Ovary (tissue), 9 donors: Measurements from ENCODE around the gene KCTD5. TPM values are rescaled to one million over a fixed set of nuclear protein-coding genes. Genes with fewer than 3 reads are reported as not detected.

Source experiments
- DNase-seq, 5 donors: peaks; one replicate each; pipeline ENCODE4 v3.0.0-alpha.2; 2019 to 2020
- H3K27ac ChIP-seq, 2 donors: fragments of 200-600 bp; one replicate each; pipeline versions ENCODE4 v1.5.1 to v1.8.0; 2019 to 2022
- H3K27me3 ChIP-seq: fragments of 200-600 bp; one replicate; pipeline ENCODE4 v1.8.0; 2022
- H3K36me3 ChIP-seq: fragments of 200-600 bp; sonication (generic); one replicate; pipeline ENCODE4 v1.5.1; 2019
- H3K4me1 ChIP-seq: one replicate; pipeline ENCODE4 v1.8.1; 2013; ENCODE audit warnings: mild to moderate bottlenecking, moderate library complexity; ENCODE audit not compliant: insufficient read depth
- H3K4me3 ChIP-seq: fragments of 200-600 bp; sonication (generic); one replicate; pipeline ENCODE4 v1.5.1; 2017
- H3K9me3 ChIP-seq, 2 donors: fragments of 200-600 bp in 1 of 2; sonication (generic) in 1 of 2; one replicate each; pipeline versions ENCODE4 v1.5.1 to v1.8.1; 2013 to 2019; ENCODE audit warnings: mild to moderate bottlenecking in 1 of 2, moderate library complexity in 1 of 2
- CTCF ChIP-seq, 3 donors: fragments of 450-650 bp in 2 of 3; fragments of 200-600 bp in 1 of 3; IDR thresholded peaks; one replicate each; pipeline versions ENCODE4 v1.5.1 to v1.8.0; 2016 to 2022; ENCODE audit warnings: antibody characterized with exemption in 3 of 3, mild to moderate bottlenecking in 1 of 3
- EP300 ChIP-seq: sonication (generic); formaldehyde crosslinking; IDR thresholded peaks from one replicate; pipeline ENCODE4 v1.6.1; 2017; ENCODE audit warnings: antibody characterized with exemption
- POLR2A ChIP-seq: fragments of 450-650 bp; IDR thresholded peaks from one replicate; pipeline ENCODE4 v1.6.1; 2017; ENCODE audit warnings: antibody characterized with exemption, mild to moderate bottlenecking, moderate library complexity
- WGBS, 3 donors: extraction: QIAGEN DNeasy Blood & Tissue Kit in 1 of 3; methylation state at CpG; one replicate each; pipeline versions ENCODE4 v1.1.5 to v1.1.7; 2013 to 2017; 5-methylcytosine and 5-hydroxymethylcytosine counted together
- intact Hi-C, 4 donors: fragments of 100-400 bp; cut with DNase I; formaldehyde crosslinking; loops; one replicate each; pipeline versions ENCODE4 v1.11.0 to v1.15.1; 2022 to 2023
- polyA plus RNA-seq, 2 donors: library from polyadenylated mRNA; stranded (reverse); fragments of 200-250 nt in 1 of 2; fragments of 350-450 nt in 1 of 2; fragmentation: Illumina TruSeq in 1 of 2; extraction: RNeasy Lipid Tissue Mini Kit (QIAGEN cat#74804) in 1 of 2; gene quantifications; one replicate each; pipeline ENCODE4 v1.2.3, GENCODE V29; 2013 to 2014
- total RNA-seq, 7 donors: library from RNA; depleted of rRNA in 2 of 7; stranded (reverse); fragments of >200 nt in 2 of 7; fragmentation: NEBNext Ultra II Directional in 3 of 7; extraction: Animal tissue kit (Norgen Biotek cat#: 25700) in 3 of 7; gene quantifications; one replicate each; pipeline versions ENCODE4 v1.1.0 to v1.2.4, GENCODE V29; 2016 to 2023
- donor health status: DM: no; HTN: no; CAD: no; lungs with moderate emphysema.
- donor health status: DM: no; HTN: no; CAD: no.
- donor health status: Bipolar disorder and iron deficiency.
- donor health status: DM: yes; HTN: yes; CAD: no.
- donor health status: DM: no; HTN: no; CAD: no.
- donor health status: DM: yes; HTN: yes; CAD: no.

The KCTD5 gene
- total and polyA plus RNA-seq, 9 donors, result 12.2 to 19.8 (median 13.3) TPM

- TF ChIP-seq CTCF (IDR thresholded peaks at IDR 0.05) (no peak), EP300 (no peak), POLR2A (no peak)
- 55 to 62% (median 58%) methylated on average over 13 to 14 of the region's 14 CpGs for WGBS, 3 donors
- H3K36me3 ChIP-seq, result no peaks in the 10 kb centered on the region
- no peak for DNase-seq
- intact Hi-C loops, result loop anchor here in 1 of 4 donors (10.0 kb wide), 1 partner anchor 57 kb away; no protein-coding TSS in a partner anchor
- H3K4me1 ChIP-seq, result peaks cover 1% of the 10 kb centered on the region
- no peak overlapping the region for H3K4me3 ChIP-seq
- no peaks in the 10 kb centered on the region for H3K9me3 ChIP-seq
- H3K27ac ChIP-seq, result no peak overlapping the region
- H3K27me3 ChIP-seq, result no peaks in the 10 kb centered on the region
These were observed 29.7 kb downstream of the KCTD5 start for GRCh38 chr16:2712063-2712441.

GRCh38 chr16:2712546-2712945 is 30.2 kb downstream of the KCTD5 start:
- peaks cover 1% of the 10 kb centered on the region for H3K4me1 ChIP-seq
- TF ChIP-seq EP300 (no peak), CTCF (IDR thresholded peaks at IDR 0.05) (no peak), POLR2A (no peak)
- no peak overlapping the region for H3K4me3 ChIP-seq
- no peak for DNase-seq
- H3K36me3 ChIP-seq, result no peaks in the 10 kb centered on the region
- no peak overlapping the region for H3K27ac ChIP-seq
- 72 to 78% (median 73%) methylated on average over 21 of the region's 21 CpGs for WGBS, 3 donors
- no peaks in the 10 kb centered on the region for H3K9me3 ChIP-seq
- H3K27me3 ChIP-seq, result no peaks in the 10 kb centered on the region
- intact Hi-C loops, result loop anchor here in 1 of 4 donors (10.0 kb wide), 1 partner anchor 58 kb away; no protein-coding TSS in a partner anchor

- DNase-seq, result no peak
- no peak for TF ChIP-seq CTCF (IDR thresholded peaks at IDR 0.05)
- TF ChIP-seq POLR2A, result no peak
- no peak for TF ChIP-seq EP300
- Histone ChIP-seq H3K4me1 (peaks cover 1% of the 10 kb centered on the region), H3K9me3 (no peaks in the 10 kb centered on the region), H3K36me3 (no peaks in the 10 kb centered on the region), H3K4me3 (no peak overlapping the region), H3K27me3 (no peaks in the 10 kb centered on the region), H3K27ac (no peak overlapping the region)
- WGBS, 3 donors, result 79 to 86% (median 81%) methylated on average over 14 of the region's 14 CpGs
- intact Hi-C loops, result loop anchor here in 1 of 4 donors (10.0 kb wide), 1 partner anchor 59 kb away; no protein-coding TSS in a partner anchor
These were observed 31.2 kb downstream of the KCTD5 start for GRCh38 chr16:2713523-2713922.

GRCh38 chr16:2713985-2714774 is 31.9 kb downstream of the KCTD5 start:
- 76 to 81% (median 78%) methylated on average over 26 to 28 of the region's 28 CpGs for WGBS, 3 donors

More at GRCh38 chr16:2713985-2714774, 31.9 kb downstream of the KCTD5 start:
- Histone ChIP-seq H3K27ac (no peak overlapping the region), H3K4me3 (no peak overlapping the region), H3K9me3 (no peaks in the 10 kb centered on the region), H3K4me1 (peaks cover 1% of the 10 kb centered on the region), H3K27me3 (no peaks in the 10 kb centered on the region), H3K36me3 (no peaks in the 10 kb centered on the region)
- DNase-seq, result no peak
- TF ChIP-seq CTCF (IDR thresholded peaks at IDR 0.05) (no peak), POLR2A (no peak), EP300 (no peak)
- intact Hi-C loops, result loop anchor here in 1 of 4 donors (10.0 kb wide), 1 partner anchor 59 kb away; no protein-coding TSS in a partner anchor
